Activated CD8-positive, alpha-beta memory T cell treated with anti-CD3 and anti-CD28 coated beads, Interleukin-2, amount 50 U/mL, for 4 hours (primary cell): ENCODE measurements around the gene DIO1.

Experiments used
- DNase-seq: peaks from one replicate; pipeline ENCODE4 v3.0.0-alpha.2; 2020

Gene DIO1

DNA sequence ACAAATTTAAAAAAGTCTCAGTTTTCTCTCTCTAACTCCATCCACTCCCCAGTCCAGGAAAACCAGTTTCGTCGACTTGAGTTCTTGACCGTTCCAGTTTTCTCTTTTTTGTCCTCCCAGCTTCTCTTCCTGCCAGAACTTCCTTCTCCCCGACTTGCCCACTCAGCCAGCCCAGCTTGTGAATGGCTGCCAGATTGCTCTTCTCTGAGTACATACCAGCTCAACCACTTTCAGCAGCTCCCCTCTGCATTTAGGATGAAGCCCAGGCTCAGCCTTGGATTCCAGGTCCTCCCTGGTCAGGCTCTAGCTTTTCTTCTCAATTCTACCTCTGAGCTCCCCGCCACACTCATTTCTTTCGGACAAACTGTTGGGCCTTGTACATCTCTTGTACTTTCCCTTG is 1.4 kb downstream of the DIO1 start:
- DNase-seq = no peak

DNA sequence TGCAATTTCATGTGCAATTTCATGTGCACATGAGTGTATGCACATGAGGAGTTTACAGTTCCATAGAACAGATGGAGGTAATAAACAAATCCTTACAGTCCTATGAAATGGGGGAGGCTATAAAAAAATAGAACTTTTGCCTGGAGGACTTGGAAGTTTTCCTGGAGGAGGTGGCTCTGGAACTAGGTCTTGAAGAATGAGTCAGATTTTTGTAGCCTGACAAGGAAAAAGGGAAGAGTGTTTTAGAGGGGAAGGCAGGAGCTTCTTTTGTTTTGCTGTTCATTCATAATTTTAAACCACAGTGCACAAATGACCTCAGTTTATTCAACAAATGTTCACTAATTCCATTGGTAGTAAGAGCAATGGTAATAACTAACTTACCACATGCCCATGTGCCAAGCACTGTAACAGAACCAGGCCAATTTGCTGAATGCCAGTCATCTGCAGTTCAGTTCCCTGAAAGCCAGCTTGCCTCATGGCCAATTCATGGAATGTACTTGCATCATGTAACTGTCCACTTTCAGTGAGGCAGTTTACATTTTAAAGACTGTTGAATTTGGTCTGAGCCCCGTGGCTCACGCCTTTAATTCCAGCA is 2.7 kb downstream of the DIO1 start:
- DNase-seq = no peak

DNA sequence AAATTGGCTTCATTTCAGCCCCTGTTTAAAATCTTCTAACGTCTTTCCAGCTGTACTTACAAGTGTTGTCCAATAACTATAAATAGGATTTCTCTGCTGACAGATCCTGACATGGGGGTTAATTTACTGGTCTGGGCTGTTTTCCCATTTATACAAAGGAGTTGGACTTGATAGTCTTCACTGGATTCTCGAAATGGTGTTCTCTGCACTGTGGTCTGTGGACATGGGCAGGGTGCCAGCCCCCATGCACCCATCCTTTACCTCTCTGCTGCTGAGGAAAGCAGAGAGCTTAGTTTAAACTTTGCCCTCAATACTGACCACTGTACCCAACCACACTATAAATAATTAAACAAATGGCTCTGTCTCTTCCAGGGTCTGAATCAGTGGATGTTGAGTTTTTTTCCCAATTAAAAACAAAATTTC is 5.2 kb downstream of the DIO1 start:
- DNase-seq = no peak

DNA sequence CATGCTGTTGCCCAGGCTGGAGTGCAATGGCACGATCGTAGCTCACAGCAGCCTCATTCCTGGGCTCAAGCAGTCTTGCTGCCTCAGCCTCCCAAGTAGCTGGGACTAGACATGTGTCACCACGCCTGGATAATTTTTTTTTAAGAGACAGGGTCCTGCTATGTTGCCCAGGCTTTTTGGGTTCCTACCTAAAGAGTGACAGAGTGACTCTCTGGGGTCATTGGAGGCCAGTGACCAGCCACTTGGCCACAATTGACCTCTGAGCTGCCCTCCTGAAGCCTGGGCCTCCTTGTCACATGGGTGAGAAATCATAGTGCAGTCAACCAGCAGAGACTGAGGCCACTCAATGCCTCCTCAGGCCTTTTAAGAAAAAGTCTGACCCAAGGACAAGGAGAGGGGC is 5.7 kb downstream of the DIO1 start:
- no peak for DNase-seq

DNA sequence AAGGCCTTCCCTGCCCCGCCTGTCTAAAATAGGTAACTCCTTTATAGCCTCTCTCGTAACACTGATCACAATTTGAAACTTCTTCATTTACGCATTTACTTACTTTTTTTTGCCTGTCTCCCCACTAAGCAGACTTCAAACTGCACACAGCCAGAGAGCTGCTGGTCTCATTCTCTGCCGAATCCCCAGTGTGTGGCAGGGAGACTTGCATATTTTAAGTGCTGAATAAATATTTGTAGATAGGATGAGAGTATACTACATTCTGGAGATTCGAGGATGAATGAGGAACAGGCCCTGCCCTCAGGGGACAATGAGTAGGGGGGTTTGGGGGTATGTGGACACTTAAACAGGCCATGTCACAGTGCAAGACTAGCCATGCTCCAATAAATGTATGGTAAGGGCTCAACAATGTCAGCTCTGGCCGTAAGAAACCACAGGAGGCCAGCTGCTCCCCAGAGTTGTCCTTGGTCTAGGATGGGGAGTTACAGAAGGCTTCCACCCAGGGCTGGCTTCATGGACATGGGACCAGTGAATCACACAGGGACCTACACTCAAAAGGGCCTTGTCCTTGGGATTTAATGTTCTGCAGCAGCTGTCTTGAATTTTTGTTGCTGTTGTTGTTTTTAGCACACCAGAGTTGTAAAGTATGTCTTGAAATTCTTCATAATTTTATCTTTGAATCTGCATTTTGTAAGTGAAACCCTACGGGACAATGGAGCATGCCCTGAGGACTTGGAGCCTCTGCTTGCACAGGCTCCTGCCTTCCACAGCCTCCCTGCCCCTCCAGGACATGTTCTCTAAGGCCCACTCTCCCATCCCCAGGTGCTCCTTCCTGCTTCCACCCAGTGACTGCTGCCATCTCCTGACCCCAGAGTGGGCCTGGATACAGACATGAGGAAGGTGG is 8.5 kb downstream of the DIO1 start:
- no peak for DNase-seq

DNA sequence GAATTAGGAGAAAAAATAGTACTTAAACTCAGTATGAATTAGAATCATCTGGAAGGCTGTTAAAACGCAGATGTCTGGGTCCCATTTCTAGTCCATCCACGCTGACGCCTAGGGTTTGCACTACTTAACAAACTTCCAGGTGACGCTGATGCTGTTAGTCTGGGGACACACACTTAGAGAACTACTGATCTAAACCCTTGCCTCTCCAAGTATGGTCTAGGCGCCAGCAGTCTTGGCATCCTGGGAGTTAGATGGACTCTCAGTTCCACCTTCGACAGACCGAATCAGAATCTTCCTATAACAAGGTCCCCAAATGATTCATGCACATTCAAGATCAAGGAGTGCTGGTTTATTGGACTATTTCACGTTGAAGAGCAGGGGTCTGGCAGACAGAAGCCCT is 11.5 kb downstream of the DIO1 start:
- DNase-seq = no peak

DNA sequence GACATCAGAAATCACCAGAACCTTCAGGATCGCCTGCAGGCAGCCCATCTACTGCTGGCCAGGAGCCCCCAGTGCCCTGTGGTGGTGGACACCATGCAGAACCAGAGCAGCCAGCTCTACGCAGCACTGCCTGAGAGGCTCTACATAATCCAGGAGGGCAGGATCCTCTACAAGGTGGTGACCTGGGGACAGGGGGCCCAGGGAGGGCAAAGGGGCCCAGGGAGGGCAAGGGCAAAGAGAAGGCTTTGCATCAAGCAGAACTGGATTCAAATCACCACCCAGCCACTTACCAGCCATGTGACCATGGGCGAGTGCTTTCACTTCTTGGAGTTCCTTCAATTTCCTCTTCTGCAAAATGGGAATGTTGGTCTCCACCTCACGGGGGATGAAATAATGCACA is 12.1 kb downstream of the DIO1 start:
- DNase-seq = no peak

DNA sequence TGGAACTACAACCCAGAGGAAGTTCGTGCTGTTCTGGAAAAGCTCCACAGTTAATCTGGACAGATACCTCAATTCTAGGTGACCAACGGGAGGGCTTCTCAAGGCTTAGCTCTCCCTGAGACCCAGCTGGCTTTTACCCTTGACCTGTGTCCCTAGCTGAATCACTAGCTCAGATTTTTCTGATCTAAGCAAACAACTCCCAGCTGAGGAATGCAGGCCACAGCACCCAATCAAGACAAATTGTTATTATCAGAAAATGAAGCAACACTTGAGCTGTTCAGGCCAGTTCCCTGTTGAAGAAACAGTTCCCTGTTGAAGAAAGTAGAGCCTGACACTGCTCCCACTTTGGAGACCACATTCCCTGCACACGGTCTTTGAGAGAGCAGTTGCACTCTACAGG is 16.0 kb downstream of the DIO1 start:
- DNase-seq = no peak

DNA sequence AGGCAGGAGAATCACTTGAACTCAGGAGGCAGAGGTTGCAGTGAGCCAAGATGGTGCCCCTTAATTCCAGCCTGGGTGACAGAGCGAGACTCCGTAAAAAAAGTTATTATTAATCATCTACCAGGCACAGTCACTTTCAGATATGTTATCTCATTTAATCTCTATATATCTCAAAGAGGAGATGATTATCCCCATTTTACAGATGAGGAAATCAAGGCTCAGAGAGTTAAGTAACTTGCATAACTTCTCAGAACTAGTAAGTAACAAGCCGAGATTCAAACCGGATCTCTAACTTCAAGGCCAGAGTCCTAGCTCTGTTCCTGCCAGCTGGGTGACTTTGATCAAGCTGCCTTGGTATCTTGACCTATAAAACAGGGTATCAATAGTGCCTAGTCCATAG is 17.5 kb downstream of the DIO1 start:
- no peak for DNase-seq

DNA sequence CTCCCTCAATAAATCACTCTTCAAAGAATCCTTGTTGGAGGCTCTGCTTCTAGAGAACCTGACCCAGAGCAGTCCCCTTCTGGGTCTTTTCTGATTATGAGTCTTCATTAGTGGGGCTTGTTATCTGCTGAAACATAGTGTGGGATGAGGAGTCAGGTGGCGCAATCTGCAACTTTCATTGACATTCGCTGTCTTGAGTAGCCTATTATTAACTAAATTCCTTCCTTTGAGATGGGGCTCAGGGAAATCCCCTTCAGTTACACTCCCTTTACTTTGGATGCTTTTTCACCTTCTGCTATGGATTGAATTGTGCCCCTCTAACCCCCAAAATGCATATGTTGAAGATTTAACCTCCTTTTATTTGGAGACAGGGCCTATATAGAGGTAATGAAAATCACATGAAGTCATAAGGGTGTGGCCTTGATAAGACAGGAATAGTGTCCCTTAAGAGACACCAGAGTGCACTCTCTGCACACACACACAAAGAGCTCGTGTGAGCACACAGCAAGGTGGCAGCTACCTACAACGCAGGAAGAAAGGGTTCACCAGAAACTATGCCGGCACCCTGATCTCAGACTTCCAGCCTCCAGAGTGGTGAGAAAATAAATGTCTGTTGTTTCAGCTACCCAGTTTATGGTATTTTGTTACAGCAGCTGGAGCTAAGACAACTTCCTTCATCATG is 19.5 kb downstream of the DIO1 start:
- DNase-seq = no peak

DNA sequence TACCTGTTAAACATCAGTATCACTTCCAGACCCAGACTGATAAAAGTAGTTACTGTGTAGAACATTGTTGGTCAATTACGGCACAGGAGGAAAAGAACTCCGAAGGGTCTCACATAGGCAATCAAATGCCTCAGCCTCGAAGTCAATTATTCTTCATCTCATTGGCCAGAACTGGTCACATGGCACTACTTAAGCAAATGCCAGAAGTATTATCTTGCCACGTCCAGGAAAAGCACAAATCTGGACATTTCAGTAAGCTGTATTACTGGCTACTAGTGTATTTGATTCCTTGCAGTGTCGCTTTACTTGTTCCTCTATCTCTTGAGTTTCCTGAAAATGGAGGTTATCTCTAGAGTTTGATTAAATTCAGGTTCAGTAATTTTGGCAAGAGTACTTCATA is 24.4 kb downstream of the DIO1 start:
- no peak for DNase-seq

DNA sequence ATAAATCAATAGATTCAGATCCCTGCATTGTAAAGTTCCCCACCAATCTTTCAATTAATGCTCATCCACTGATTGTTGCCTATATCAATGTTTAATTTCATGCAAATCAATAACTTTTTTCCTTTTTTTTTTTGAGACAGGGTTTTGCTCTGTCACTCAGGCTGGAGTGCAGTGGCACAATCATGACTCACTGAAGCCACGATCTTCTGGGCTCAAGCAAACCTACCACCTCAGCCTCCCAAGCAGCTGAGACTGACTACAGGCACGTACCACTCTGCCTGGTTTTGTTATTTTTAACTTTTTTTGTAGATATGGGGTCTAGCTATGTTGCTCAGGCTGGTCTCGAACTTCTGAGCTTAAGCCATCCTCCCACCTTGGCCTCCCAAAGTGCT is 25.7 kb downstream of the DIO1 start:
- DNase-seq = no peak

DNA sequence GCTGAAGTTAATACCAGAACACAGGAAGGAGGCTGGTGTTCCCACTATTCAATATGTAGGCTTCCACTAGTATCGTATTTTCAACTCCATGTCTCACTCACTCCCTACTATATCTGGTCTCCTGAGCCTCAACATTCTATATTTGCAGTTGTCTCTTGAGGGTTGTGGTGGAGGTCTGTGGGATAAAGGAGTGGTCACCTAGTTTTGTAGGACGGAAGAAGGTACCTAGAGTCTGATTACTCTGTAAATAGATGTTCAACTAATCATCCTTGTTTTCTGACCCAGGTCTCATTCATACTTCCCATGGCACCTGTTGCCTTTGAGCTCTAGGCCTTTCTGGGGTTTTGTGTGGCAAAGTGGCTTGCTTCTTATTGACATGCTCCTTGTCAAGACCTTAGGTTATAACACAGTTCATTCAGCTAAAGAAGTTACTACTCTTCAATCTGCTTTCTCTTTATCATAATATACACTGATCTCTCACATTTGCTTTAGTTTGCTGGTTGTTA is 33.4 kb downstream of the DIO1 start:
- no peak for DNase-seq

DNA sequence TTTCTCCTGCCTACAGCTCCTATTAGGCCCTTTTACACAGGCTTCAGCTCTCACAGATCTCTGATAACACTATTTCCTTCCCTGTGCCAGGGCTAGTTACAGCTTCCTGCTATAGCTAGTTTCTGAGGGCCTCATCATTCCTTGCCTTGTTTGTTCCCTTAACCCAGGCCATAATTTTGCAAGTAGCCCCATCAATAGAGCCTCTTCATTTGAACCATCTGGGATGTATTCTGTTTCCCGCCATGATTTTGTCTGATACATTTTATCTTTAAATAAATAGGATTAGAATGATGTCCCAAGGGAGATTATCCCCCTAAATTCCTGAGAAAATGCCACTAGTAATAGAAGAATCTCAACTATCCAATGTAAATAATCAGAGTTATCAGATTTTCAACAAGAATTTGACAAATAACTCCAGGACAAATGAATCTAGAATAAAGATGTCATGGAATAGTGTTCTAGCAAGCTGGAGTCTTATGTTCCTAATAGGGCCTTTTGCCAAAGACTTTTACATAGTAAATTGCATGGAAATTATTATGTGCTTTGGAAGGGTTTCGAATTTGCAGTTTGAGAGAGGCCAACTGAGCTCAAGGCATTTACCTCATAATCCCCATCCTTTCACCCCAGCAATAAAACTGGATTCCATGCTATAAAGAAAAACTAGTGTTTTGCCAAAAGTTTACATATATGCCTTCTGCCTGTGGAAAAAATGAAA is 35.4 kb downstream of the DIO1 start:
- no peak for DNase-seq

DNA sequence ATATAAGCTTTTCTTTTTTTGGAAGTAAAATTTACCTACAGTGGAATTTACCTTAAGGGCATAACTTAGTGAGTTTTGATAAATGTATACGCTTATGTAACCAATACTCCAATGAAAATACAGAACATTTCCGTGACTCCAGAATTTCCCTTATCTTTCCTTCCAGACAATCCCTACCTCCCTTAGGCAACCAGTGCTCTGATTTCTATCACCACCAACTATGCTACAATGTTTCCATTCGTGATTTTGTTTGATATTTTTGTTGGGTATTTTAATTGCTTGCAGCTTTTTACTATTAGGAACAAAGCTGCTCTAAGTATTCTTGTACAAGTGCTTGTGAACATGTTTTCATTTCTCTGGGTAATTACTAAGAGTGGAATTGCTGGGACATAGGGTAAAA is 36.9 kb downstream of the DIO1 start:
- DNase-seq = no peak

DNA sequence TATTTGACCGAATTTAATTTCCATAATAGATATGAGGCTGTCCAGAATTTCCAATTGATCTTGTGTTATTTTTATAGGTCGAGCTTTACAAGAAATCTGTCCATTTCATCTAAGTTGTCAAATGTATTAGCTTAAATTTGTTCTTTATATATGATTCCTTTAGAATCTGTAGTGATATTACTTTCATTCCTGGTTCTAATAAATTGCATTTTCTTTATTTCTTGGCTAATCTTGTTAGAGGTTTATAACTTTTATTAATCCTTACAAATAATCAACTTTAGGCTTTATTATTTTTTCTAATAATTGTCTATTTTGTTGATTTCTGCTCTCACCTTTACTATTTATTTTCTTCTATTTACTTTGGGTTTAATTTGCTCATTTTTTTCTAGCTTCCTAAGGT is 37.5 kb downstream of the DIO1 start:
- no peak for DNase-seq

DNA sequence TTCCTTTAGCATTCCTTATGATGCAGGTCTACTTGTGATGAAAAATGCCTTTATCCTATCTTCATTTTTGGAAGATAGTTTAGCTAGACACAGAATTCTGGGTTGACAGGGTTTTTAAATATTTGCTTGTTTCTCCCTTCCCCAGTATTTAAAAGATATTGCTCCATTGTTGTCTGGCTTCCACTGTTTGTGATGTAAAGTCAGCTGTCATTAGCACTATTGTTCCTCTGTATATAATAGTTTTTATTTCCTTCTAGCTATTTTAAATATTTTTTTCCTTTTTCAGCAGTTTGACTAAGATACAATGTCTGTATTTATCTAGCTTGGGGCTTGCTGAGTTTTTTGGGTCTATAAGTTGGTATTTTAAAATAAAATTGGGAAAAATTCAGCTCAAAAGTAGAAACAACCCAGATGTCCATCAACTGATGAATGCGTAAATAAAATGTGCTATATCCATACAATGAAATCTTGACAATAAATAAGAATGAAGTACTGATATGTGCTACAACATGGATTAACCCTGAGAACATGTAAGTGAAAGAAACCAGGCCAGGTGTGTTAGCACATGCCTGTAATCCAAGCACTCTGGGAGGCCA is 40.3 kb downstream of the DIO1 start:
- no peak for DNase-seq

DNA sequence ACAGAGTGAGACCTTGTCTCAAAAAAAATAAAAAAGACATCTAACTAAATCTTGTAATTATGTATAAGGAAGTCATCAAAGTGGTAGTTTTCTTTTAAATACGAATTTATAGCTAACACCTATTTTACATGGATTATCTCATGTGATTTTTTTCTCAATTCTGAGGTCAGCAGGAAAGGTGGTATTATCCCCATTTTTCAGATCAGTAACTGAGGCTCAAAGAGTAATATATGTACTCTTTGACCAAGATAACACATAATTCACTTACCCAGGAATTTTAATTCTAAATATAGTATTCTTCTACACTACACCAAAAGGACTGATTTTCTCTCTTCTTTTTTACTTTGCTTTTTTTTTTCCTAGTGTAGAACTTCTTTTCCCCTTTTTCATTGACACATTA is 42.4 kb downstream of the DIO1 start:
- DNase-seq = no peak

DNA sequence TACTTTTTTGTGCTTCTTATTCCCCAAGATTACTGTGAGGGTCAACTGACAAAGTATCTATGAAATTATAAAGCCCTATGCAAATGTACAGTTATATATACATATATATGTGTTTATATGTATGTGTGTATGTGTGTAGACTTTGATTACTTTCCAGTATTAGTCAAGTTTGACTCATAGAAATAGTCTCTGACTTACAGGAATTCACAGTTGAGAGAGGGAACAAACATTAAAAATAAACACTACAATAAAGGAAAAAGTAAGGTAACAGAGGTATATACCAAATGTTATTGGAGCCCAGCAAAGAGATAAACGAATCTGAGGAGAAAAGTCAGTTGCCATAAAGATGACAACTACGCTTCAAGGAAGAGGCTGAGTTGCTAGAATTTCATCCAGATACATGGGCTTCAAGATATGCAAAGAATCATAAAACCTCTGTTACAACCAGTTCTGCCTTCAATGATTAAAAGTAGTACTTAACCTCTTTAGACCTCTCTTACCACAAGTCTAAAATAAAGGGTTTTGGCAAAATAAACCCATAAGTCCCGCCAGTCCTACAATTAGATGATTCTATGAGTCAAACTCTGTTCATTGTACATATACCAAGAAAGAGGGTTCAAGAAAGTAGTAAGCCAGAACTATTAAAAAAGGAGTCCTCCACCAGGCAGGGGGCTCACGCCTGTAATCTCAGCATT is 44.3 kb downstream of the DIO1 start:
- DNase-seq = no peak

DNA sequence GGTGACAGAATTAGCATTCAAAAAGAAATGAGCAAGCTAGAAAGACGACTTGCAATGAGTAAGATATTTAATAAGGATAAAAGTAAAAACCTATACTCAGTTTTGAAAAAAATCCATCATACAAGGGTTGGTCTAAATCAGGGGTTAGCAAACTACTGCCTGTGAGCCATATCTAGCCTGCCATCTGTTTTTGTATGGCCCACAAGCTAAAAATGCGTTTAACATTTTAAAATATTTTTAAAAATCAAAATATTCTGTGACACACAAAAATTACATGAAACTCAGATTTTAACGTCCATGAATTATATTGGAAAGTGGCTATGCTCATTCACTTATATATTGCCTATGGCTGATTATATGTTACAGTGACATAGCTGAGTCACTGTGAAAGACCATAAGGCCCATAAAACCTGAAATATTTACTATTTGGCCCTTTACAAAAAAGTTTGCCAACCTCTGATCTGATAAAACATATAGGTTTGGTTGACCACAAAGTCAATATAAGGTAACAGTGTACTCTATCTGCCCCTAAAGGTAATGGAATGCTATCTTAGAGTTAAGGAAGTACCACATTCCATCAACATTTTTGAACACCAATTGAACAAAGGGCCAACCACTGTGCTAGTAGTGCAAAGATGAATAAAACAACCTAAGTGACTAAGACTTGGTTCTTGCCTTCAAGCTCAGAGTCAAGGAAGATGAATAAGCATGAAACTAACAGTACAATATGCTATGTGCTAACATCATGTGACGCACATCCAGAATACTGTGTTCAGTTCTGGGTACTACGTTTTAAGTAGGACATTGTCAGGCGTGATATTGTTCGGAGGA is 48.4 kb downstream of the DIO1 start:
- DNase-seq = no peak

DNA sequence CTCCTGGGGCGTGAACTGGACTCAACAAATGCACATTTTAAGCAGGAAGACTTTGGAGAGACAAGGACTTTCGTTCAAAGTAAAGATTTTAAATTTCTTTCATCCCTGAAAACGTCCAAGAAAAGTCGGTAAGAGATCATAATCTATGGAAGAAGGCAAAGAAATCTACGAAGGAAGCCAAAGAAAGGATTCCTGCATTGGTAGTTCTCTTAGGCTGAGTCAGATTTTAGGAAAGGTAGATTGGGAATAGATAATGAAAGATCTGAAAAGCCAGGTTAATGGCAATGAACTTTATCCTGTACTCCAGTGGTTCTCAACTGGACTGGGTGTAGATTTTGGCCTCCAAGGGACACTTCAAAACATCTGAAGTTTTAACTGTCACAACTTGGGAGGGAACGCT is 49.1 kb downstream of the DIO1 start:
- no peak for DNase-seq
